Naive B cell (primary cell): Measurements from ENCODE around the gene CHAC2. TPM values are rescaled to one million over a fixed set of nuclear protein-coding genes. Genes with fewer than 3 reads are reported as not detected.
"Not testable (repeated sequence)": the region's sequence is repeated elsewhere in the genome, so short reads cannot be mapped to it uniquely, and the experiment has no call there.

ENCODE experiments used
- ATAC-seq, 2 donors: fragments of 150-1000 bp; cut with Tn5 transposase; 2 replicates each; pipeline ENCODE4 v1.10.0; 2021; ENCODE audit warnings: low read depth in 2 of 2, mild to moderate bottlenecking in 2 of 2, moderate library complexity in 2 of 2
- DNase-seq: peaks from one replicate; pipeline ENCODE4 v3.0.0; 2022
- H3K27ac Mint-ChIP-seq, 6 donors: one replicate each; pipeline ENCODE4 v1.8.0; 2020 to 2022; ENCODE audit warnings: mild to moderate bottlenecking in 6 of 6, mixed read lengths in 6 of 6, moderate library complexity in 5 of 6, inconsistent platforms in 2 of 6
- H3K27me3 Mint-ChIP-seq, 3 donors: one replicate each; pipeline ENCODE4 v1.8.0; 2021 to 2022; ENCODE audit warnings: mixed read lengths in 3 of 3, mild to moderate bottlenecking in 1 of 3
- H3K36me3 Mint-ChIP-seq, 2 donors: one replicate each; pipeline ENCODE4 v1.8.0; 2020 to 2022; ENCODE audit warnings: mixed read lengths in 2 of 2, inconsistent platforms in 1 of 2, mild to moderate bottlenecking in 1 of 2
- H3K4me1 Mint-ChIP-seq, 3 donors: one replicate each; pipeline ENCODE4 v1.8.0; 2020 to 2022; ENCODE audit warnings: mixed read lengths in 3 of 3, inconsistent platforms in 1 of 3, mild to moderate bottlenecking in 1 of 3, moderate library complexity in 1 of 3
- H3K4me3 Mint-ChIP-seq, 8 donors: one replicate each; pipeline ENCODE4 v1.8.0; 2020 to 2022; ENCODE audit warnings: mild to moderate bottlenecking in 8 of 8, mixed read lengths in 8 of 8, moderate library complexity in 8 of 8, inconsistent platforms in 2 of 8
- H3K9me3 Mint-ChIP-seq, 7 donors: one replicate each; pipeline ENCODE4 v1.8.0; 2020 to 2022; ENCODE audit warnings: mixed read lengths in 7 of 7, mild to moderate bottlenecking in 5 of 7, inconsistent platforms in 2 of 7, moderate library complexity in 1 of 7
- polyA plus RNA-seq, 6 donors: library from polyadenylated mRNA; unstranded; fragments of 300-500 nt; fragmentation: Illumina TruSeq; gene quantifications; one replicate each; pipeline ENCODE4 v1.2.3, GENCODE V29; 2021; ENCODE audit warnings: low read depth in 6 of 6

Gene CHAC2
- polyA plus RNA-seq = 1 to 10 TPM; 1.7 to 5.7 (median 3.3) TPM

GRCh38 chr2:53767405-53768241 is at the start of gene CHAC2:
Gene CHAC2, plus strand, starts transcription at chr2:53767804. Its CDS starts 83 bp downstream, at chr2:53767887.
- Mint-ChIP-seq H3K36me3 (peaks cover 0 to 3% of the 10 kb centered on the region in 2 donors), H3K9me3 (no peaks in the 10 kb centered on the region), H3K27me3 (no peaks in the 10 kb centered on the region), H3K4me3 (peak within 1 kb of the TSS; percentile 90 to 99 (median 97)), H3K4me1 (peaks cover 10 to 24% (median 21%) of the 10 kb centered on the region in 3 donors), H3K27ac (peak within 1 kb of the TSS; percentile 97 to 99 (median 98))
- ATAC-seq = peak; percentile 94 to 95
- peak; percentile 88 for DNase-seq

GRCh38 chr2:53720944-53721343 is 46.7 kb upstream of the CHAC2 start:
- H3K27ac Mint-ChIP-seq, H3K4me3 Mint-ChIP-seq, DNase-seq, H3K27me3 Mint-ChIP-seq, ATAC-seq: not testable (repeated sequence)
- H3K36me3 Mint-ChIP-seq = peaks cover 38 to 45% of the 10 kb centered on the region in 2 donors
- peaks cover 6 to 16% (median 12%) of the 10 kb centered on the region in 3 donors for H3K4me1 Mint-ChIP-seq
- H3K9me3 Mint-ChIP-seq = peaks cover 0 to 14% (median 5%) of the 10 kb centered on the region in 7 donors

- Mint-ChIP-seq H3K4me3 (no peak overlapping the region), H3K27me3 (no peaks in the 10 kb centered on the region), H3K36me3 (peaks cover 20 to 31% of the 10 kb centered on the region in 2 donors), H3K4me1 (peaks cover 3 to 16% (median 12%) of the 10 kb centered on the region in 3 donors), H3K9me3 (peaks cover 0 to 11% (median 5%) of the 10 kb centered on the region in 7 donors), H3K27ac (no peak overlapping the region)
- DNase-seq = no peak
- ATAC-seq = no peak
These were observed 43.1 kb upstream of the CHAC2 start for GRCh38 chr2:53724536-53724935.

- H3K27ac Mint-ChIP-seq = peak overlapping the region in 2 of 6 donors; percentile 6 to 33
- H3K36me3 Mint-ChIP-seq = peaks cover 9 to 29% of the 10 kb centered on the region in 2 donors
- no peak for ATAC-seq
These were observed 41.9 kb upstream of the CHAC2 start for GRCh38 chr2:53725662-53726061.

GRCh38 chr2:53727921-53728320 is 39.7 kb upstream of the CHAC2 start:
- peaks cover 0 to 8% (median 7%) of the 10 kb centered on the region in 3 donors for H3K4me1 Mint-ChIP-seq
- peaks cover 0 to 11% (median 5%) of the 10 kb centered on the region in 7 donors for H3K9me3 Mint-ChIP-seq
- H3K27ac Mint-ChIP-seq = peak overlapping the region in 2 of 6 donors; percentile 61 to 75
- peaks cover 8 to 21% of the 10 kb centered on the region in 2 donors for H3K36me3 Mint-ChIP-seq
- DNase-seq (no peak), ATAC-seq (no peak)
- H3K27me3 Mint-ChIP-seq = no peaks in the 10 kb centered on the region
- H3K4me3 Mint-ChIP-seq = no peak overlapping the region

More at GRCh38 chr2:53725662-53726061, 41.9 kb upstream of the CHAC2 start:
- Mint-ChIP-seq H3K4me3 (no peak overlapping the region), H3K9me3 (peaks cover 0 to 11% (median 5%) of the 10 kb centered on the region in 7 donors), H3K4me1 (peaks cover under 1 to 16% (median 11%) of the 10 kb centered on the region in 3 donors), H3K27me3 (no peaks in the 10 kb centered on the region)
- no peak for DNase-seq

- peak overlapping the region in 1 of 6 donors; percentile 32 for H3K27ac Mint-ChIP-seq
- DNase-seq (no peak), ATAC-seq (no peak)
- H3K36me3 Mint-ChIP-seq = peaks cover 13 to 24% of the 10 kb centered on the region in 2 donors
- H3K4me1 Mint-ChIP-seq = peaks cover 2 to 13% (median 13%) of the 10 kb centered on the region in 3 donors
- peaks cover 0 to 9% (median 5%) of the 10 kb centered on the region in 7 donors for H3K9me3 Mint-ChIP-seq
- no peaks in the 10 kb centered on the region for H3K27me3 Mint-ChIP-seq
- H3K4me3 Mint-ChIP-seq = no peak overlapping the region
These were observed 38.4 kb upstream of the CHAC2 start for GRCh38 chr2:53729143-53729762.

GRCh38 chr2:53737091-53737490 is 30.5 kb upstream of the CHAC2 start:
- H3K4me3 Mint-ChIP-seq = no peak overlapping the region
- no peaks in the 10 kb centered on the region for H3K27me3 Mint-ChIP-seq
- no peak for DNase-seq
- ATAC-seq = no peak
- peaks cover 21 to 27% of the 10 kb centered on the region in 2 donors for H3K36me3 Mint-ChIP-seq
- H3K27ac Mint-ChIP-seq = peak overlapping the region in 1 of 6 donors; percentile 84
- H3K4me1 Mint-ChIP-seq = peaks cover 5 to 16% (median 14%) of the 10 kb centered on the region in 3 donors
- H3K9me3 Mint-ChIP-seq = no peaks in the 10 kb centered on the region

- H3K9me3 Mint-ChIP-seq = no peaks in the 10 kb centered on the region
- H3K4me1 Mint-ChIP-seq = peaks cover 4 to 13% (median 5%) of the 10 kb centered on the region in 3 donors
- H3K4me3 Mint-ChIP-seq = no peak overlapping the region
- peaks cover 26 to 31% of the 10 kb centered on the region in 2 donors for H3K36me3 Mint-ChIP-seq
- H3K27ac Mint-ChIP-seq = no peak overlapping the region
- DNase-seq = no peak
- H3K27me3 Mint-ChIP-seq = no peaks in the 10 kb centered on the region
- no peak for ATAC-seq
These were observed 28.6 kb upstream of the CHAC2 start for GRCh38 chr2:53739032-53739431.

GRCh38 chr2:53740170-53740569 is 27.4 kb upstream of the CHAC2 start:
- H3K4me3 Mint-ChIP-seq = no peak overlapping the region

GRCh38 chr2:53744395-53745065 is 23.1 kb upstream of the CHAC2 start:
- Mint-ChIP-seq H3K9me3 (no peaks in the 10 kb centered on the region), H3K27me3 (no peaks in the 10 kb centered on the region), H3K27ac (no peak overlapping the region), H3K4me3 (no peak overlapping the region), H3K36me3 (peaks cover 15 to 19% of the 10 kb centered on the region in 2 donors), H3K4me1 (peaks cover 0 to 7% (median 0%) of the 10 kb centered on the region in 3 donors)
- DNase-seq (no peak), ATAC-seq (no peak)

More at GRCh38 chr2:53740170-53740569, 27.4 kb upstream of the CHAC2 start:
- Mint-ChIP-seq H3K27me3 (no peaks in the 10 kb centered on the region), H3K36me3 (peaks cover 20 to 25% of the 10 kb centered on the region in 2 donors), H3K4me1 (peaks cover 0 to 7% (median 0%) of the 10 kb centered on the region in 3 donors), H3K27ac (no peak overlapping the region), H3K9me3 (no peaks in the 10 kb centered on the region)
- DNase-seq (no peak), ATAC-seq (no peak)

- no peaks in the 10 kb centered on the region for H3K27me3 Mint-ChIP-seq
- no peaks in the 10 kb centered on the region for H3K4me1 Mint-ChIP-seq
- DNase-seq = no peak
- H3K36me3 Mint-ChIP-seq = peaks cover 5 to 19% of the 10 kb centered on the region in 2 donors
- H3K4me3 Mint-ChIP-seq = no peak overlapping the region
- ATAC-seq = no peak
- no peaks in the 10 kb centered on the region for H3K9me3 Mint-ChIP-seq
- peak overlapping the region in 1 of 6 donors; percentile 66 for H3K27ac Mint-ChIP-seq
These were observed 17.4 kb upstream of the CHAC2 start for GRCh38 chr2:53750041-53750768.

GRCh38 chr2:53751728-53752127 is 15.9 kb upstream of the CHAC2 start:
- no peaks in the 10 kb centered on the region for H3K27me3 Mint-ChIP-seq
- H3K36me3 Mint-ChIP-seq = peaks cover 9 to 21% of the 10 kb centered on the region in 2 donors
- DNase-seq (no peak), ATAC-seq (no peak)
- H3K9me3 Mint-ChIP-seq = no peaks in the 10 kb centered on the region
- H3K4me1 Mint-ChIP-seq = no peaks in the 10 kb centered on the region
- H3K4me3 Mint-ChIP-seq = no peak overlapping the region
- H3K27ac Mint-ChIP-seq = no peak overlapping the region
